Measurements from ENCODE around the gene COL23A1. TPM values are rescaled to one million over a fixed set of nuclear protein-coding genes. Genes with fewer than 3 reads are reported as not detected.

COL23A1 gene
- total RNA-seq, 2 donors from 2014 or later = 2.0 to 3.0 TPM

DNA sequence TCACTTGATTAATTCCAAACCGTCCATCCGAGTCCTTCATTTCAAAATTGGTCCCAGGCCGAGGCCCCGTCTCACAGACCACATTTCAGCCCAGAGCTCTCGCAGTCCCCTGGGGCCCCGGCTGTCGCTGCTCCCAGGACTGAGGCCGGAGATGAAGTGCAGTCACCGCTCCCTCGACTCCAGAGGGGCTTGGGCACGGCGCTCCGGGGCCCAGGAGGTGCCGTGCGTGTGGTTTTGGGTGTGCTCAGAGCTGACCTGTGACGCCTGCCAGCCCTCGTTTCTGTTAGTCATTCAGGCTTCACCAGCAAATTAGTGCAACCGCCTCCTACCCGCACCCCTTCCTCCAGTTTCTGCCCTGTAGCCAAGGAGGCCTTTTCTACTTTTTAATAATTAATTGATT, 308.9 kb downstream of the COL23A1 start:
- DNase-seq (ENCODE audit: low spot score) = no peak
- intact Hi-C loops (cut with DNase I) = loop anchor here in 1 of 2 donors (5.0 kb wide), 1 partner anchor 271 kb away; no protein-coding TSS in a partner anchor

- no peak for DNase-seq (ENCODE audit: low spot score)
- intact Hi-C loops (cut with DNase I) = loop anchor here in 1 of 2 donors (5.0 kb wide), 1 partner anchor 272 kb away; no protein-coding TSS in a partner anchor
Observed at GRCh38 chr5:178280631-178281030, 309.6 kb downstream of the COL23A1 start.

DNA sequence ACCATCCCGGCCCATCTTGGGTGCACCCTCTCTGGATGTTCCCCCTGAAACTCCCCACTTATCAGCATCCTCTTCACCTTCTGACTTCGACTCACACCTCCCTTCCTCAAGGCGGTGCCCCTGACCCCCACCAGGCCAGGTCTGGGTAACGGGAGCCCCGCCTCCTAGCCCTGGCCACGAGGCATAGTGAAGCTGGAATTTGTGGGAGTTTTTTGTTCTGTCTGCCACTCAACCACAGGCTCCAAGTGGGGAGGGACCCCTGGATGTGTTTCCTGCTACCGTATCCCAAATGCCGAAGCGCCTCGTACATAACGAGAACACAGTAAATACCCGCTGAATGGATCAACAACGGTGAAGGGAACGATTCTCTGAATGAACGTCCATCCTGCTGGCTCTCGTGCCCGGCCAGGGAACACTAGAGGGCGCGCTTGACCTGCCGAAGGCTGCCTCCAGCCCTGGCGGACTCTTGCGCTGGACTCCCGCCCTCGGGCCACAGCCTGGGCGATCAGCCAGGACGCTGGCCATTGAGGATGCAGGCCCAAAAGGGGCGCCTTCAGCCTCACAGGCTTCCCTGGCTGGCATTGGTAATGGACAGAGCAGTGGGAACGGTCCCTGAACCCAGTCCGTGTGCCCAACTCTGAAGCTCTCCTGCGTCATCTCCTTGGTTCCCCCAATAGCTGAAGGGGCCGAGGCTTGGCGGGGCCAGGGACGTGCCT, 310.3 kb downstream of the COL23A1 start:
- DNase-seq (ENCODE audit: low spot score) = peak; percentile 97
- intact Hi-C loops (cut with DNase I) = loop anchor here (5.0 to 10.0 kb wide), 3 partner anchors 185 to 277 kb away; no protein-coding TSS in a partner anchor

- DNase-seq (ENCODE audit: low spot score) = no peak
- intact Hi-C loops (cut with DNase I) = loop anchor here in 1 of 2 donors (5.0 to 10.0 kb wide), 2 partner anchors 186 to 278 kb away; no protein-coding TSS in a partner anchor
Observed at GRCh38 chr5:178279026-178279722, 311.0 kb downstream of the COL23A1 start.

DNA sequence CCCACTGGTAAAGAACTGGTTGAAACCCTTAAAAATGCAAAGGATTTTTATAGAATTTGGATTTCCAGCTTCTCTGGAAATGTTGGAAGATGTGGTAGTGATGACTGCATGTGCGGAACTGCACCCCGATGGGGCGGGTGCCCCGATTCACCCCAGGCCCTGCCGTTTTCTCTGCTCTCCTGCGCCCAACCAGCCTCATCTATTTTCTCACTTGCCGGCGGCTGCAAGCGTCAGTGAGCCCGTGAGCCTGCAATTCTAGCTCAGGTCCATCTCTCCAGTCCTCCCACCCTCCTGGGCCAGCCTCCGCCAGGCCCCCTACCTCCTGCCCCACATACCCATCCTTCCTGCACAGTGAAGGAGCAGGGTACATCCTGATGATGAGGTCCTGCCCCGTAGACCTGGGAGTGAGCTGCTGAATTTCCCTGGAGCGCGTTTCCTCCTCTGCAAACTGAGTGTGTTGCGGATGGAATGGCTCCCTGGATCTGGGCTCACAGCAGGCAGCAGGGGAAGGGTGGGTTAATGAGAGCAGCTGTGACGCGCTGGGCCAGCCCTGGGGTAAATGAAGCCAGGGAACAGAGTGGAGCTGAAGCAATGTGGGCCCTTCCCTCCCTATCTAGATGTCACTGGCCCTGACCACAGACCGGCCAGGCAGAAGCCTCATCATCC, 311.7 kb downstream of the COL23A1 start:
- no peak for DNase-seq (ENCODE audit: low spot score)

GRCh38 chr5:178277866-178278265, 312.3 kb downstream of the COL23A1 start:
- DNase-seq (ENCODE audit: low spot score) = no peak
- intact Hi-C loops (cut with DNase I) = loop anchor here in 1 of 2 donors (5.0 to 10.0 kb wide), 2 partner anchors 187 to 279 kb away; no protein-coding TSS in a partner anchor

More for the DNA sequence above, 311.7 kb downstream of the COL23A1 start:
- intact Hi-C loops (cut with DNase I) = loop anchor here in 1 of 2 donors (5.0 to 10.0 kb wide), 2 partner anchors 186 to 279 kb away; no protein-coding TSS in a partner anchor

GRCh38 chr5:178277346-178277745, 312.8 kb downstream of the COL23A1 start:
- DNase-seq (ENCODE audit: low spot score) = no peak
- intact Hi-C loops (cut with DNase I) = loop anchor here in 1 of 2 donors (5.0 to 10.0 kb wide), 2 partner anchors 187 to 280 kb away; no protein-coding TSS in a partner anchor

DNA sequence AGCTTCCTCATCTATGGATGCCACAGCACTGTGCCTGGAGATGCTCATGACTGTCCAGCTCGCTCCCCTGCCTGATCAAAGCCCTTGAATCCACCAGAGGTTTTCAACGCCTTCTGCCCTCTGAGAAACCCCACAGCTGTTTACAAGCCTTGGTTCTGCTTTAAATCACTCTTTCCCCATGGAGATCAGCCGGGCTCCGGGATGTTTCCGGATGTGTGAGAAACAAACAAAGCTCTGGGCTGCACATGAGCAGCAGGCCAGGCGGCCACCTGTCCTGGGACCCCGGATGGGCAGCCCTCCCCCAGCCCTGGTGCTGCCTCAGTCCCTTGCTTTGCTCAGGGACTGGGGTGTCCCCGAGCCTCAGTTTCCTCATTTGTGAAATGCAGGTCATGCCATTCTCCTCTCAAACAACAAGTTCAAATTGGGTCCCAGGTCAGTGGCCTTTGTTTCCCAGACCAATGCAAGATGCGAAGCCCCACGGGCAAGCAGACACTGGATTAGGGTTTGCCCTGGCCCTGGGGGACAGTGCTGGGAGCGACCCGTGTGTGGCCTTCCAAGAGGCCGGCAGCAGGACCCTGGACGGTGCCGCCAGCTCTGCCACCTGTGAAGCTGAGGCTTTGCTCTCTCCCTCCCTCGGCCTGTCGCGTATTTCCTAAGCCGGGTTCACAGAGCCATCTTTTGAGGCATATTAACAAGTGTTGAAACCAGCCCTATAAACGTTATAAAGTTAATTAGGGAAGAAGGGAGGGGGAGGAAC, 315.2 kb downstream of the COL23A1 start:
- DNase-seq (ENCODE audit: low spot score) = no peak
- intact Hi-C loops (cut with DNase I) = loop anchor here in 1 of 2 donors (5.0 to 10.0 kb wide), 2 partner anchors 190 to 282 kb away; no protein-coding TSS in a partner anchor

DNA sequence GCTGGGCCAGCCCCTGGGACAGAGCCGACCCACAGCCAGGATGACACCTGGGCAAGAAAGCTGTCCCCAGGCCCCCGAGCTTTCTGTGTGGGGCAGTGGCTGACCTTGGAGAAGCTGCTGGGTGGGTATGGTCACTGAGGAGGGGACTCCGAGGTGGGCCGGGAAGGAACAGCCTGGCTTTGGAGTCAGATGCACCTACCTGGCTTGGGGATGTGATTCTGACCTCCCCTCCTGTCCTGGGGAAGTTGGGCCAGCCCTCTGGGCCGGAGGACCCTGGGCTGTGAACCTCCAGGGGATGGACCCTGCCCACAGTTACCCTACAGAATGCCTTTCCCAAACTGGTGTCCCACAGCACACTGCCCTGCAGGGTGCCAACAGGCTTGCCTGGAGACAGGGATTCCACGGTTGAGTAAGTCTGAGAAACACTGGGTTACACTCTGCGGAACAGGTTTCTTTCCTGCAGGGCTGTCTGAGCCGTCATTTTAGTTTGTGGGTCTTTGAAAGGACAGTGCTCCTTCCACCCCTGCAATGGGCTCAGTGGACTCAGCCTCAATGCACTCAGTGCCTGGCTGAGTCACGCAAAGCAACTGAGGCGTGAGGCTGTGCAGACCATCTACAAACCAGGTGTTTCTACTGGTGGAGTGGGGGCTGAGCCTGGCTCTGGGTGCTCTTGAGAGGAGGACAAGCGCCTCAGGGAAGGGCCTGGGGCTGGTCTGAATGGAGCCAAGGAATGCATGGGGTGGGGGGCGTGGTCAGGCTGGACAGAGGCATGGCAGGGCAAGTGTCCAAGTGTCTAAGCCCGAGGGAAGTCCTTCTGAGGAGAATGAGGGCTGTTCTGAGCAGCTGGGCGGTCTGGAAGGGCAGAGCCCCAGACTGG, 316.3 kb downstream of the COL23A1 start:
- intact Hi-C loops (cut with DNase I) = loop anchor here in 1 of 2 donors (10.0 kb wide), 1 partner anchor 191 kb away; no protein-coding TSS in a partner anchor
- DNase-seq (ENCODE audit: low spot score) = no peak

- intact Hi-C loops (cut with DNase I) = loop anchor here in 1 of 2 donors (10.0 kb wide), 1 partner anchor 192 kb away; no protein-coding TSS in a partner anchor
- DNase-seq (ENCODE audit: low spot score) = no peak
Observed at GRCh38 chr5:178273041-178273440, 317.2 kb downstream of the COL23A1 start.

GRCh38 chr5:178272591-178272990, 317.6 kb downstream of the COL23A1 start:
- DNase-seq (ENCODE audit: low spot score) = no peak
- intact Hi-C loops (cut with DNase I) = loop anchor here in 1 of 2 donors (10.0 kb wide), 1 partner anchor 192 kb away; no protein-coding TSS in a partner anchor

GRCh38 chr5:178271726-178272479, 318.3 kb downstream of the COL23A1 start:
- no peak for DNase-seq (ENCODE audit: low spot score)
- intact Hi-C loops (cut with DNase I) = loop anchor here in 1 of 2 donors (10.0 kb wide), 1 partner anchor 193 kb away; no protein-coding TSS in a partner anchor

DNA sequence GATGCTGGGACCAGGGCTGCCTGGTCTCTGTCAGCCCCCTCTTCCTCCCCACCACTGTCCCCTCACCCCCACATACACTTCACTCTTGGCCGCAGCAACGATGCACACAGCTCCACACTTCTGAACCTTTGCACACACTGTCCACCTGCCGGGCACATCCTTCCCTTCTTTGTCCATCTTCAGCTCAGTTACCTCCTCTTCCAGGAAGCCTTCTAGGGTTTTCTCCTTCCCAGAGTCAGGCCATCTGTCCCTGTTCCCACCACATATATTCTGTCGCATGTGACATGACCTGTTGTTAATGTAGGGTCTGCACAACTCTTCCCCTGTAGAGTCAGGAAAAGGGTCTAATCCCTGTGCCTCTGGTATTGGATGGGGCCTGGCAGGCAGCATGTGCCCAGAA, 319.0 kb downstream of the COL23A1 start:
- intact Hi-C loops (cut with DNase I) = loop anchor here in 1 of 2 donors (10.0 kb wide), 1 partner anchor 194 kb away; no protein-coding TSS in a partner anchor
- no peak for DNase-seq (ENCODE audit: low spot score)

- intact Hi-C loops (cut with DNase I) = no loop called here
- no peak for DNase-seq (ENCODE audit: low spot score)
Observed at GRCh38 chr5:178269499-178269898, 320.7 kb downstream of the COL23A1 start.

DNA sequence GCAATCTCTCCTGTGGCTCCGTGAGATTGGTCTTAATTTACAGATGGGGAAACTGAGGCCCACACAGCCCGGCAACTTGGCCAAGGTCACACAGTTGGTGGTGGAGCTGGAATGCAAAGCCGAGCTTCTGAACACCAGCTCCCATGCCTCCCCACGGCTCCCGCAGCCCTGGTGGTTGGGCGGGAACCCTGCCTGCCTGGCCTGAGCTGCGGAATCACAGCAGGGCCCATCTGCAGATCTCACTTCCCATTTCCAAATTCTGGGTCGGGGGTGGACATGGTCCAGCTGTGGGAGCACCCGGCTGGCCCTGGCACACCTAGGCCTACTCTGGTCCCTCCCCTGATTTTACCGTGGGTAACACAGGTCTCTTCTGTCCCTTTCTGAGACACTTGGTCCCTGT, 322.3 kb downstream of the COL23A1 start:
- no peak for DNase-seq (ENCODE audit: low spot score)
- intact Hi-C loops (cut with DNase I) = no loop called here

GRCh38 chr5:178267245-178267644, 322.9 kb downstream of the COL23A1 start:
- no peak for DNase-seq (ENCODE audit: low spot score)
- intact Hi-C loops (cut with DNase I) = no loop called here

- intact Hi-C loops (cut with DNase I) = no loop called here
- DNase-seq (ENCODE audit: low spot score) = no peak
Observed at GRCh38 chr5:178266581-178266980, 323.6 kb downstream of the COL23A1 start.
